Mesothelial cell of epicardium (in vitro differentiated cells): Measurements from ENCODE around the gene EID2. TPM values are rescaled to one million over a fixed set of nuclear protein-coding genes. Genes with fewer than 3 reads are reported as not detected.
A peak's percentile ranks its signal among the peaks of the same experiment; 100 is the strongest.

Experiments used
- DNase-seq, 2 experiments: peaks; one replicate each; pipeline ENCODE4 v3.0.0; 2021; ENCODE audit warnings: low spot score in 2 of 2; ENCODE audit not compliant: unreplicated experiment in 2 of 2
- H3K27ac Mint-ChIP-seq: 2 replicates; pipeline ENCODE4 v1.8.0; 2021; ENCODE audit warnings: mixed read lengths
- H3K27me3 Mint-ChIP-seq: 2 replicates; pipeline ENCODE4 v1.8.0; 2021; ENCODE audit warnings: low read depth, mixed read lengths
- H3K36me3 Mint-ChIP-seq: 2 replicates; pipeline ENCODE4 v1.8.0; 2021; ENCODE audit warnings: mixed read lengths
- H3K4me1 Mint-ChIP-seq: 2 replicates; pipeline ENCODE4 v1.8.0; 2021; ENCODE audit warnings: mixed read lengths
- H3K4me3 Mint-ChIP-seq: 2 replicates; pipeline ENCODE4 v1.8.0; 2021; ENCODE audit warnings: mild to moderate bottlenecking, moderate library complexity, mixed read lengths
- H3K9me3 Mint-ChIP-seq: 2 replicates; pipeline ENCODE4 v1.8.0; 2021; ENCODE audit warnings: mixed read lengths
- total RNA-seq: library from RNA; stranded (reverse); gene quantifications from 3 replicates; pipeline ENCODE4 v1.2.1, GENCODE V29; 2021
- TF ChIP-seq, protein P1 (sequence below): fragments of 200-600 bp; sonication (generic); IDR thresholded peaks from one replicate; pipeline ENCODE4 v1.5.0; 2021; ENCODE audit warnings: antibody characterized with exemption; ENCODE audit not compliant: unreplicated experiment

EID2 gene
- total RNA-seq, 1 donor from 2014 or later: 19.7 TPM

- Mint-ChIP-seq H3K4me1 (peaks cover 9% of the 10 kb centered on the region), H3K27ac (no peak overlapping the region), H3K27me3 (peaks cover 12% of the 10 kb centered on the region), H3K9me3 (no peaks in the 10 kb centered on the region), H3K36me3 (no peaks in the 10 kb centered on the region), H3K4me3 (no peak overlapping the region)
- no peak for DNase-seq
- TF ChIP-seq, protein P1, sequence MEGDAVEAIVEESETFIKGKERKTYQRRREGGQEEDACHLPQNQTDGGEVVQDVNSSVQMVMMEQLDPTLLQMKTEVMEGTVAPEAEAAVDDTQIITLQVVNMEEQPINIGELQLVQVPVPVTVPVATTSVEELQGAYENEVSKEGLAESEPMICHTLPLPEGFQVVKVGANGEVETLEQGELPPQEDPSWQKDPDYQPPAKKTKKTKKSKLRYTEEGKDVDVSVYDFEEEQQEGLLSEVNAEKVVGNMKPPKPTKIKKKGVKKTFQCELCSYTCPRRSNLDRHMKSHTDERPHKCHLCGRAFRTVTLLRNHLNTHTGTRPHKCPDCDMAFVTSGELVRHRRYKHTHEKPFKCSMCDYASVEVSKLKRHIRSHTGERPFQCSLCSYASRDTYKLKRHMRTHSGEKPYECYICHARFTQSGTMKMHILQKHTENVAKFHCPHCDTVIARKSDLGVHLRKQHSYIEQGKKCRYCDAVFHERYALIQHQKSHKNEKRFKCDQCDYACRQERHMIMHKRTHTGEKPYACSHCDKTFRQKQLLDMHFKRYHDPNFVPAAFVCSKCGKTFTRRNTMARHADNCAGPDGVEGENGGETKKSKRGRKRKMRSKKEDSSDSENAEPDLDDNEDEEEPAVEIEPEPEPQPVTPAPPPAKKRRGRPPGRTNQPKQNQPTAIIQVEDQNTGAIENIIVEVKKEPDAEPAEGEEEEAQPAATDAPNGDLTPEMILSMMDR: no peak
These were observed 4.4 kb upstream of the EID2 start for GRCh38 chr19:39544226-39544903.

DNA sequence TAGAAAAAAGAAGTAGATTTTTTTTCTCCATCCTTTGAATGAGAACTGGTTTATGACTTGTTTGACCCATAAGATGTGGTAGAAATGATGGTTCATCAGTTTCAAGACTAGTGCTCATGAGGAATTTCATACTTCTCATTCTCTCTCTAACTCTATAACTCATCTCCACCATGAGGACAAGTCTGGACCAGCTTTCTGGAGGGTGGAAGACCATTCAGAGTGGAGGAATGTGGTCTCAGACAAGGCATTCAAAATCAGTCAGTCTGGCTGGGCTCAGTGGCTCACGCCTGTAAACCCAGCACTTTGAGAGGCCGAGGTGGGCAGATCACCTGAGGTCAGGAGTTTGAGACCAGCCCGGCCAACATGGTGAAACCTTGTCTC, 3.5 kb upstream of the EID2 start:
- Mint-ChIP-seq H3K9me3 (no peaks in the 10 kb centered on the region), H3K4me1 (peaks cover 14% of the 10 kb centered on the region), H3K27me3 (peaks cover 12% of the 10 kb centered on the region), H3K27ac (no peak overlapping the region), H3K36me3 (no peaks in the 10 kb centered on the region), H3K4me3 (no peak overlapping the region)
- peak in 1 of 2 experiments; percentile 11 for DNase-seq
- TF ChIP-seq, protein P1: no peak

DNA sequence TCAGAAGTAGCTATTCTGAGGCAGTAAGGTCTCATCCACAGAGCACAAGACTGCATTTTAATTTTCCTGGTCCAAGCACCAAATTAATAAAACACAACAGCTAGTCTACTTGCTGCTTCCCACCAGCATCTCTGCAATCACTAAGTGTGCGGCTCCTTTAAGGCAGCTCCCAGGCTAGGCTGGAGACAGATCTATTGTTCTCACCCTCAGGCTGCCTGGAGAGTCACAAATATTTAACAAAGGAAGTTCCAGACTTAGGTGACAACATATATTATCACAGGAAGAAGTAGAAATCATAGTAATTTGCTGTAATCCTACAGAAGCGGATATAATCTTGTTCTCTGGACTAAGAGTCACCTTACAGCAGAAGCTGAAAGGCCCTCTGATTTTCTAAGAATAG, 2.2 kb upstream of the EID2 start:
- peak in 1 of 2 experiments; percentile 0 for DNase-seq

GRCh38 chr19:39540333-39540673, 342 bp upstream of the EID2 start:
- peaks cover 3% of the 10 kb centered on the region for H3K36me3 Mint-ChIP-seq
- TF ChIP-seq, protein P1: peak; percentile 54
- peaks cover 24% of the 10 kb centered on the region for H3K4me1 Mint-ChIP-seq
- peak overlapping the region; percentile 97 for H3K4me3 Mint-ChIP-seq
- DNase-seq: no peak
- no peaks in the 10 kb centered on the region for H3K27me3 Mint-ChIP-seq
- H3K9me3 Mint-ChIP-seq: no peaks in the 10 kb centered on the region
- H3K27ac Mint-ChIP-seq: peak overlapping the region; percentile 99

More for the DNA sequence above, 2.2 kb upstream of the EID2 start:
- no peaks in the 10 kb centered on the region for H3K9me3 Mint-ChIP-seq
- H3K4me1 Mint-ChIP-seq: peaks cover 20% of the 10 kb centered on the region
- H3K27me3 Mint-ChIP-seq: peaks cover 11% of the 10 kb centered on the region
- H3K4me3 Mint-ChIP-seq: no peak overlapping the region
- TF ChIP-seq, protein P1: no peak
- peaks cover 2% of the 10 kb centered on the region for H3K36me3 Mint-ChIP-seq
- no peak overlapping the region for H3K27ac Mint-ChIP-seq

DNA sequence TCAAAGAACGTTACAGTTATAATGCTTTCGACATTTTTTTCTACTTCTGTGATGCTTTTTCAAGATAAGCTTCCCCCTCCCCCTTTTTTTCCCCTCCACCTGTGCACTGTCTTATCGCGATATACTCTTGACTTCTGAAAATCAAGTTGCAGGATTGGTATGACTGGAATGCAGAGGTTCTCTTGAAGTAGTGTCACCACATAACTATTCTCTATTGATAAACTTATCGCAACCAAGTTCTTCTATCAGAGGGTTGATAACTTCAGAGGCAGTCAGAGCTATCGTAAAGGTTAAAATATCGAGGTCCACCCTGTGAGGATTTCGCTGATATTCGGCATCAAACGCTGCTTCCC, 820 bp downstream of the EID2 start:
- Mint-ChIP-seq H3K9me3 (no peaks in the 10 kb centered on the region), H3K27ac (peak overlapping the region; percentile 99), H3K4me1 (peaks cover 24% of the 10 kb centered on the region)

More for the DNA sequence above, 820 bp downstream of the EID2 start:
- Mint-ChIP-seq H3K27me3 (no peaks in the 10 kb centered on the region), H3K36me3 (peaks cover 3% of the 10 kb centered on the region), H3K4me3 (peak overlapping the region; percentile 87)
- TF ChIP-seq, protein P1: no peak
- no peak for DNase-seq
